Retina (tissue), 1 donor: Measurements from ENCODE around the gene SPACDR.
A peak's percentile ranks its signal among the peaks of the same experiment; 100 is the strongest.

Experiments
- DNase-seq: peaks from one replicate; pipeline ENCODE4 v3.0.0-alpha.2; 2016

SPACDR gene

DNA sequence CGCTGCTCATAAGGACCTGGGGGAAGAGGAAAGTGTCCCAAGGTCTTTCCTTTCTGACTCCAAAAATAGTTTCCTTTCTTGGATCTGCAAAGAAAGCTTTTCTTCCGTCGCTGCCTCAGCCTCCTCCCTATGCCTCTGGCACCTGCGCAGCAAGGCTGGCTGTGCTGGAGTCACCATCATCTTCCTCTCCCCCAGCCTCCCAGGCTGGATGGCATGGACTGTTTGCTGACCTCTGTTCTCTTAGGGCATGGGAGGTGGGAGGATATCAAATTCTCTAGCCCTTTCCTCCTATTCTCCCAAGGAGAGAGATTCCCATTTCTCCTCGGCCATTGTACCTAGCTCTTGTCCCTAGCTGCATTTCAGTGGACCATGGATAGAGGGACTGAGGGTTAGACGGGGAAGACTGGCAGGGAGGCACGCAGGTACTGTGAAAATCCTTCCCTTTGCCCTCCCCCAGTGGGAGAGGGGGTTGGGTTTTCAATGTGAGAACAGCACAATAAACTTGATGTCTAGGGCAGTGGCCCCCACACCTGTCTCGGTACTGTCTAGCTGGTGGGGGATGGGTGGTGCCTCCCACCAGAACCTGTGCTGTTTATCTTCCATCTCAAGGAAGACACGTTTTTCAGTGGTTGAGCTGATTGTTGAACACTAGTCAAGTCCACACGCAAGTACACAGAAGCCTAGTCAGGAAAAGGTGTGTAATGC is 30.3 kb downstream of the SPACDR start:
- DNase-seq, result no peak

DNA sequence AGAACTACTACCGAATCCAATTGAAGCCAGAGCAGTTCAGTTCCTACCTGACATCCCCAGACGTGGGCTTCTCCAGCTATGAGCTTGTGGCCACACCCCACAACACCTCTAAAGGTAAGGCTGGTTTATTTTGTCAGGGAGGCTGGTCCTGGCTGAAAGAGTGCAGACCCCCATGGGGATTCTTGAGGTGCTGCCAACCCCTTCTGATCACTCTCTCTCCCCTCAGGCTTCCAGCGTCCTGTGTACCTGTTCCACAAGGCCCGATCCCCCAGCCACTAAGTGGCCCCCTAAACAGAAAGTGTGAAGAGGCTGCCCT is 30.8 kb downstream of the SPACDR start:
- no peak for DNase-seq

DNA sequence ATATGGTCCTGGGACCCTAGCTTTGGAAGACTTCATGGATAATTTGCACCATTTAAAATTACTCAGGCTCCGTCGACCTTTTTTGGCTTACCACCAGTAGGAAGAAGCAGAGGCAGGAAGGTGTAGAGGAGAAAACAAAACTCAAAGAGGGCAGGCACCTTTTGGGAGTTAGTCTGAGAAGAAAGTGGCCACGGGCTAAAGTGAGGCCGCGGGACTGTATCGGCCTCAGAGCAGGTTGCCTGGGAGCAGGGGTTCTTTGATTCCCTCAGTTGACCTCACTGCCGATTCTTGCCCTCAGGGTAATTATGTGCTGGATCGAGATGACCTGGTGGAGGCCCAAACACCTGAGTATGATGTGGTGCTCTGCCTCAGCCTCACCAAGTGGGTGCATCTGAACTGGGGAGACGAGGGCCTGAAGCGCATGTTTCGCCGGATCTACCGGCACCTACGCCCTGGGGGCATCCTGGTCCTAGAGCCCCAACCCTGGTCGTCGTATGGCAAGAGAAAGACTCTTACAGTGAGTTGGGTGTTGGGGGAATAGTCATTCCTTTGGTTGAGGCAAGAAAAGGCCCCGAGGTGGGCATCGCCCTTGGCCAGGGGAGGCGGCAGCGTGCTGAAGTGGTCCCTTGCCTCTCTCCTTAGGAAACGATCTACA is 31.3 kb downstream of the SPACDR start:
- no peak for DNase-seq

DNA sequence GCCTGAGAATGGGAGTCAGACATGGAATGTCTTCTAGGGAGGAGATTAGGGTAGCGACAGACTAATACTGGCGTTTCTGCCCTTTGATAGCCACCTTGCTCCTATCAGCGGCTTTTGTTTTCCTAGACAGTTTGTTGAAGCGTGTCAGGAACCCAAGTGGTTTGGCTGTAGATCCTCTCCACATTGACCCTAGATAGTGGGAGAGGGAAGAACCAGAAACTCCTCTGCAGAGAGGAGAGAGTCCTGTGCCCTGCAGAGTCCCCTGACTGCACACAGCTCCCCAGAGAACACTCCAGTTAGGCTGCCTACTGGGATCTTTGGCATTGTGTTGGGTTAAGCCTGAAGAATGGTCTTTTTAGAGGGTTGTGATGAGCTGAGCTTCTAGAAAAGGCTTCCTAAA is 32.0 kb downstream of the SPACDR start:
- no peak for DNase-seq

DNA sequence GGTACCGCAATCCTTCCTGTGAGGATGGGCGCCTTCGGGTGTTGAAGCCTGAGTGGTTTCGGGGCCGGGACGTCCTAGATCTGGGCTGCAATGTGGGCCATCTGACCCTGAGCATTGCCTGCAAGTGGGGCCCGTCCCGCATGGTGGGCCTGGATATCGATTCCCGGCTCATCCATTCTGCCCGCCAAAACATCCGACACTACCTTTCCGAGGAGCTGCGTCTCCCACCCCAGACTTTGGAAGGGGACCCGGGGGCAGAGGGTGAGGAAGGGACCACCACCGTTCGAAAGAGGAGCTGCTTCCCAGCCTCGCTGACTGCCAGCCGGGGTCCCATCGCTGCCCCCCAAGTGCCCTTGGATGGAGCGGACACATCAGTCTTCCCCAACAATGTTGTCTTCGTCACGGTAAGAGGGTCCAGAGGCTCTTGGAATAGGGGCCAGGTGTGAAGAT is 32.7 kb downstream of the SPACDR start:
- no peak for DNase-seq

DNA sequence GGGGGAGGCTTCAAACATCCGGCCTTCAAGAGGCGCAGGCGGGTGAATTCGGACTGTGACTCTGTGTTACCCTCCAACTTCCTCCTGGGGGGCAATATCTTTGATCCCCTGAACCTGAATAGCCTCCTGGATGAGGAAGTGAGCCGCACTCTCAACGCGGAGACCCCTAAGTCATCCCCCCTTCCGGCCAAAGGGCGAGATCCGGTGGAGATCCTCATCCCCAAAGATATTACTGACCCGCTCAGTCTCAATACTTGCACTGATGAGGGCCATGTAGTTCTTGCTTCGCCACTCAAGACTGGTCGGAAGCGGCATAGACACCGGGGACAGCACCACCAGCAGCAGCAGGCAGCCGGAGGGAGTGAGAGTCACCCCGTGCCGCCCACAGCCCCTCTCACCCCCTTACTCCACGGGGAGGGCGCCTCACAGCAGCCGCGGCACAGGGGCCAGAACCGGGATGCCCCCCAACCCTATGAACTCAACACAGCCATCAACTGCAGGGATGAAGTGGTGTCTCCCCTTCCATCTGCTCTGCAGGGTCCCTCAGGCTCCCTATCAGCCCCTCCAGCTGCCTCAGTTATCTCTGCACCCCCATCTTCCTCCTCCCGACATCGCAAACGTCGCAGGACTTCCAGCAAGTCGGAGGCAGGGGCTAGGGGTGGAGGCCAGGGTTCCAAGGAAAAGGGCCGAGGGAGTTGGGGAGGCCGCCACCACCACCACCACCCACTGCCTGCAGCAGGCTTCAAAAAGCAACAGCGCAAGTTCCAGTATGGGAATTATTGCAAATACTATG is 33.4 kb downstream of the SPACDR start:
- DNase-seq, result peak; percentile 28

DNA sequence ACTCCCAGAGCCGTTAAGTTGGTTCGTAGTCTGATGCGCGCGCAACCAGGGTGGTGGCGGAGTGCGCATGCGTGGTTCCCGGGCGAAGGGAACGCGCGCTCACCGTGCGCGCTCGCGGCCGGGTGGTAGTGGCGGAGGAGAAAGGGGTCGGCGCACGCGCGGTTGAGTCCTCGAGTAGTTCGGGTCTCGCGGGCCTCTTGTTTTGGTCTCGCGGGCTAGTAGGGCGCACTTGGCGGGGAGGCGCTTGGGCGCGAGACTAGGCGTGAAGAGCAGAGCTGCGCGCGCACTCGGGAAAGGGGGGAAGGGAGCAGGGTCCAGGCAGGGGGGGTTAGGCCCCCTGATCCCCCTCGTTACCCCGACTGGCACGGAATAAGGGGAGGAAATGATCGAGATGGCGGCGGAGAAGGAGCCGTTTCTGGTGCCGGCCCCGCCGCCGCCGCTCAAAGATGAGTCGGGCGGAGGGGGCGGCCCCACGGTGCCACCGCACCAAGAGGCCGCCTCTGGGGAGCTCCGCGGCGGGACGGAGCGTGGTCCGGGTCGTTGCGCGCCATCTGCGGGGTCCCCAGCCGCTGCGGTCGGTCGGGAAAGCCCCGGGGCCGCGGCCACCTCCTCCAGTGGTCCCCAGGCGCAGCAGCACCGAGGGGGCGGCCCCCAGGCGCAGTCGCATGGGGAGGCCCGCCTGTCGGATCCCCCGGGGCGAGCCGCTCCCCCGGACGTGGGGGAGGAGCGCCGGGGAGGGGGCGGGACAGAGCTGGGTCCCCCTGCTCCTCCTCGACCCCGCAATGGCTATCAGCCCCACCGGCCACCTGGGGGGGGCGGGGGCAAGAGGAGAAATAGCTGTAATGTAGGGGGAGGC is 34.2 kb downstream of the SPACDR start, which contains the start of gene MEPCE:
MEPCE (plus strand) TSS at position 195 of the 856 bp plus-strand sequence; CDS start at position 383, 188 bp downstream.
- DNase-seq, result peak; percentile 100

DNA sequence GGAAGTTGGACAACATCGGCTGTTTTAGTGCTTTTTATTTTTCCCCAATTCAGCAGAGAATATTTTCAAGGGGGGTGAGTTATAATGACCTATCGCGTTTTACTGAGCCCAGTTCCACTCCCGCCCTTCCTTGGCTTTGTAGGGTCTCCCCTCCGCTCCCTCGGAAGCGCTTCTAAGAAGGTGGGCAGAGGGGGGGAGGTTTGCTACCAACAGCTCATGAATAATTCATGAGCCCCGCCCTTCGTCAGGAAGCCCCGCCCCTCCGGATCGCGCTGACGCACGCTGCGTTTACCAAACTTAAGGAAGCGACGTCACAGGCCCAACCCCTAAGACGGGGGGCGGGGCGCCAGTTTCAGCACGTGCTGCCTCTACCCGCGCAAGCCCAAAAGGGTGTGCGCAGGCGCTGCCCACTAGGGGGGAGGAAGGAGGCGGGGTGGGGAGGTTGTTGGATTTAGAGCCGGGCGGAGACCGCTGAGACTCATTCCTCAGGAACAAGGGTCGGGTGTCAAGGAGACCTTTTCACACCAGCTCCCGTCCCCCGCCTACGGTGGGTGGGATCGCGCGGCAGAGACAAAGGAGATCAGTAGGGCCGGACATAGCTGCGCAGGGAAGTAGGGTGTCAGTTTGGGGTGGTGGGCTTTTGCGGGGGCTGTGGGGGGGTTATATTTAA is 35.0 kb downstream of the SPACDR start:
- DNase-seq, result peak; percentile 99

DNA sequence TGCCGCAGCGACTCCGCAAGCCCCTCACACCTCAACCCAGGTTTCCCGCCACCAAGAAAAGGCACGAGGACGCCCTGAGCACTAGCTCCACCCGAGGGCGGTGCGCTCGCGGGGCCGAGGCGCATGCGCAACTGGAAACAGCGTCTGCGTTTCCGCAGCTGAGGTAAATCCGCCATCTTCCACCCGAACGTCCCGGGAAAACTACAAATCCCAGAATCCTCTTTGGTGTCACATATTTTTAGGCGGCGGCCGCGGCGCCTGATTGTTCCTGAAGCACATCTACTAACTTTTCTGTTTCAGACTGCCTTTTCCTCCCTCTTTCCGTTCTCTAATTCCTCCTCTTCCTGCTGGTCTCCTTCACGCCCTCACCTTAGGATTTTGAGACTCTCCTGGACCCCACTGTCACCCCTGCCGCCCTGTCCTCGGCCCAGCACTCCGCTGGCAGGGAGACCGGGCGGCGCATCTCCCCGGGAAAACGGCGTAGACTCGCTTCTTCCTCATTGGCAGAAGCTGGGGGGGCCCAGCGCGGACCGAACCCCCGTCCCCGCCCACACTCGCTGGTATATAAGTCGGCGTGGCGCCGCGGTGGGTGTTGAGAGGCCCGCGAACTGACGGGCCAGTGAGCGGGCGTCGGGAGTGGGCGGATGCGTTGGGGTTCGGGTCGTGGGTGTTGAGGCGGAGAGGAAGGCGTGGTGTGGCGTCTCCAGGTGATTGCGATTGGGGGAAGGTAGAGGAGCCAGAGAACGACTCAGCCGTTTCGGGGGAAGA is 35.7 kb downstream of the SPACDR start, which contains the start of gene ZCWPW1:
ZCWPW1 (minus strand) TSS at position 505 of the 768 bp plus-strand sequence. CDS start 8,054 bp downstream, outside the sequence.
- DNase-seq, result peak; percentile 98

DNA sequence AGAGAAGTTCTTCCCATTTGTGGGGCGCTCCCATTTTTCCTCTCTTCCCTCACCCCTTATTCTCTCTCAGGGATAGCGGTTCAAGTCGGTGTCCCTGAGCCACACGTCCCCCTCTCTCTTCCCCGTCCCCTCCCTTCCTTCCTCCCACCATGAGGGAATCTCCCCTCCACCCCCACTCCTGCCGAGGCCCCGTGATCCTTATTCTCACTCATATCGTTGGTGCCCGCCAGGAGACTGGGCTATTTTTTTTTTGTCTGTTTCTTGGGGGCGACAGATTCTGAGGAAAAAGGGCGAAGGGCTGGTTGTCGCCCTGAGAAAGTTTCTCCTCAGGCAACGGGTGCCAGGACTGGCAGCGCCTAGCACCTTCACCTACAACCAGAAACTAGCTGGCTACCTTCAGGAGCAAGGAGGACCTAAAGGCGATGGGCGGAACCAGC is 36.3 kb downstream of the SPACDR start:
- DNase-seq, result no peak

DNA sequence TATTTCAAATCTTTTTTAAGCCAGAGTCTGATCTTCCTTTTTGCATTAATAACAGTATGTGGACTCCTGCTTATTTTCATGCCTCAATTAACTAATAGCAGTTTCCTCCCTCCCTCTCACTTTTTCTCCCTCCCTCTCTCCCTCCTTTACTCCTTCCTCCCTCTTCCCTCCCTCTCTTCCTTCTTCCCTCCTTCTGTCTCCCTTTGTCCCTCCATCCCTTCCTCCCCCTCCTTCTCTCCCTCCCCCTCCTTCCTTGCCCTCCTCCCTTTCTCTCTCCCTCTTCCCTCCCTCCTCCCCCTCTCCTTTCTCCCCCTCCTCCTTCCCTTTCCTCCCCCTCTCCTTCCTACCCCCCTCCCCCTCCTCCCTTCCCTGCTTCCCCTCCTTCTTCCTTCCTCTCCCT is 37.5 kb downstream of the SPACDR start:
- DNase-seq, result no peak

DNA sequence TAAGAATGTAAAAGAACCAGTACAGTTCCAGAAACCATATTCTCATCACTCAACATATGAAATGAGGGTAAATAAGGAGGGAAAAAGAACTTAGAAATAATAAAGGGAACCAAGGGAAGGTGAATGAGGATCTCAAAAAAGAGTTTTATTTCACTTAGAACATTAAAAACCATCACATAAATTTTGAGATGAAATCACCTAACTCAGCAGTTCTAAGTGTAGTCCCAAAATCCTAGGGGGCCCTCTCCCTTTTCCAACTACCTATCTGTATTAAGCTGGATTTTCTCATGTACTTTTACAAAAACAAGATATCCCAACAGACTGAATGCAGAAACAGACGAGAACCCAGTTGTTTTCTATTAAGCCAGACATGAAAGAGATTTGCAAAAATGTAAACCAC is 38.7 kb downstream of the SPACDR start:
- DNase-seq, result no peak

DNA sequence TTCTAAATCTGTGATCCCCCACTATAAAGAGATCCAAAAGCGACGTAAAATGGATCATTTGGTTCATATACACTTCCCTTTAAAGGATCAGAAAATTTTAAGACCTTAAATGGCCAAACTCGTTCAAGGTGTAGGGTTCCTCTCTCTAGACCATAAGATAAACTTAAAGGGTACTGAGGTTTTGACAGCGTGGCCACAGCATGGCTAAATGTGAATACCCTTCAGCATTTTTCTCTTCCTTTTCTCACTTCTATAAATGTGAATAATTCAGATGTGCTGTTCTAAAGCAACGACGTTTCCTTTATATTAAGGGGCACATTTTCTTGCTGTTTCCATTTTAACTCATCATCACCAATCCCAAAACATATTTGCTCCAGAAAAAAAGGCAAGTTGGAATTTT is 40.7 kb downstream of the SPACDR start:
- no peak for DNase-seq

DNA sequence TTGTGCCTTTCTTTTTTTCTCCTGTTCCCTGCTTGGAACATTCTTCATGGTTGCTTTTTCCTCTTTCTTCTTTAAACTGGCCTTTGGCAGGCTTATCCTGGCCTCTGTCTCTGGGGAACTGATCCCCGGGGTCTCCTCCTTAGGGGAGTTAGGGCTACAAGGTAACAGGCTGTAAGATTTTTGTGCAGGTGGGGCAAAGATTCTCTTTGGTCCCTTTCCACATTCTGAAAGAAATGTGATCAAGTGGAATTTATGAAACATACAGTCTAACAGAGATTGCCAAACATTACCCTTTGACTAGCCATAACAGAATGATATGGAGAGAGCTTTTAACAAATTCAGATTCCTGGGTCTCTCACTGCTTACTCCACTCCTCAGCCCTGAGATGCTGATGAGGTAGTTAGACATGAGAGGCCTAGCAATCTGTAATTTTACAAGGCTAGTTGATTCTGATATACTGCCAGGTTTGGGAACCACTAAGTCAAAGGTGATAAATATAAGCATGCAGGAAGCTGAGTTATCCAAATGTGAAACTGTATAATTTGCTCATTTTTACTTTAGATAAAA is 44.3 kb downstream of the SPACDR start:
- no peak for DNase-seq

DNA sequence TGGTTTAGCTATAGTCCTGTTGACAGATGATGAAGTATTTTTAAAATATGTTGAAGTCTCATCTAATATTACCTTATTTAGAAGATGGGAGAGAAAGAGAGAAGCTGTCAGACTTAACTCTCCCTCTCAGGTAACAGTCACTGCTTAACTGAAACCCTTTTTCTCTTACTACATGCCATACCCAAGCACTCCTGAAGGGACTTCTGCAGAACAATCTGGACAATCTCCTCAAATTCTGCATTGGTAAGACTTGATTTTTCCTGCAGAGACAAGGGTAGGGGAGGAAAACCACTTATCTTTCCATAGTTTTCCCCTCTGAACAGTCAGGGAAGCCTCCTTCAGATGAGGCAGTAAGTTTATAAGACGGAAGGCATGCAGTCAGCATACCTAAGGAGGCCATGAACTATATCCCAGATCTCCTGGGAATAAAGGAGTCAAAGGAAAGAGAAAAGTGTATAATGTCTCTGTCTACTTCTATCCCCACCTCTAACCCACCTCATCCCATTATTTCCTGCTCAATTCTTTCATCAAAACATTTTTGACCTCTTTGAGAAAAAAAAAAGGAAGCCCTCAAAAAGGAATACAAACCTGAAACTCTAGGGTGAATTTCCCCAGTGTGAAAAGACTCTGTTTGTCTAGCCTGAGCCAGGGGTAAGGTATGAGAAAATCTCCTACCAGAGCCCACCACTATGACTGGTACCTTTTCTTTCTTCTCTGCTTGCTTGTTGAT is 45.0 kb downstream of the SPACDR start:
- no peak for DNase-seq

DNA sequence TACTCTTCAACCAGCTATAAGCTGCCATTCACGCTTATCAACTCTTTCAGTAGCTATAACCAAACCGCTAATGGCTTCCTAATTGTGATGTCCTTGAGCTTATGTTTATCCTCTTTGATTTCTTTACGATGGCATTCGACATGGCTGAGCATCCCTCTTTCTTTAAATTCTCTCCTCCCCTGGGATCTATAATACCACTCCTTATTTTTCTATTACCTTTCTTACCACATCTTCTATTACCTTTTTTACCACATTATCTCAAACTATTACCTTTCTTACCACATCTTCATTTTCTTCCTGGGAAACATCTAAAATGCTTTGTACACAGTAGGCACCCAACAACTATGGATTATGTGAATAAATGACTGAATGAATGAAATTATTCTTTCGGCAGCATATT is 48.6 kb downstream of the SPACDR start:
- no peak for DNase-seq

DNA sequence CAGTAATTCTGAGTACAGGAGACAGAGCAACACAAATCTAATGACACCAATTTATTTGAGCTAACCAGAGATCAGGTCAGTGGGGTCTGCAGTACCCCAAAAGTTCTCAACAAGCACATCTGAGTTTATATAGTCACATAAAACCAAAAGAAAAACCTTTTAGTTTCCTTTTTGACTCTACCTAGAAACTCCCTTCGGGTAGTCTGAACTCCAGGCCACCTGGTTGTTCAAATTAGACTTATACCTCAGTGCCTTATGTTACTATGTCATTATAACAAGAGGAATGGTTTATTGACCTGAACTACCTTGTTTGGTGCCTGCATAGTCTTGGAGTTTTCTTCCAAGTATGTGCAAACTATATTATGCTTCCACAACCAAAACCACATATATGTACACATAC is 50.2 kb downstream of the SPACDR start:
- DNase-seq, result no peak

DNA sequence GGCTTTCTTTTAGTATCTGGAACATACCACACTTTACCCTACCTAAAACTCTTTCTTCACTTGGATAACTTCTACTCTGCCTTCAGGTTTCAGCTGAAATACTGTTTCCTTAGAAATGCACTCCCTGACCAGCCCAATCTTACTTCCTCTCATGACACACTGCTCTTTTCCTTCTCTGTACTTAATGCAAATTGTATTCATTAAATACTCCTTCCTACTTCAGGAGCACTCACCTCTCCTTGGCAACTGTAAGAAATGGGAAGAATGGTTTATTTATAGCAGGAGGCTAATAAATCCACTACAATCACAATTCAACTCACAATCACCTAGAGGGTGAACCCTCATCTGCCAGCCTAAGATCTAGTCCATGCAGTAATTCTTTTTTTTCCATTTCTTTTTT is 50.7 kb downstream of the SPACDR start:
- no peak for DNase-seq

DNA sequence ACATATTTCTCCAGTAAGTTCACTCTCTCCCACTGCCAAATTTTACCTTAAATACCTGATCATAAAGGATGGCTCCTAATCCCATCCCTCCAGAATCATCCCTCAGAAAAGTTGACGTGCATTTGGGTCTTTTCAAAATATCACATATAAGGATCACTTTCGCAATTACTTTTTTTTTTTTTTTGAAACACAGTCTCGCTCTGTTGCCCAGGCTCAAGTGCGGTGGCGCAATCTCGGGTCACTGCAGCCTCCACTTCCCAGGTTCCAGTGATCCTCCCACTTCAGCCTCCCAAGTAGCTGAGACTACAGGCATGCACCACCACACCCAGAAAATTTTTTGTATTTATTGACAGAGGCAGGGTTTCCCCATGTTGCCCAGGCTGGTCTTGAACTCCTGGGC is 53.0 kb downstream of the SPACDR start:
- DNase-seq, result no peak
